GM12878 (cell line): ENCODE measurements around the gene NDUFB2. TPM values are rescaled to one million over a fixed set of nuclear protein-coding genes. Genes with fewer than 3 reads are reported as not detected.
A peak's percentile ranks its signal among the peaks of the same experiment; 100 is the strongest.

Source experiments
- ATF7 ChIP-seq: fragments of 450-650 bp; IDR thresholded peaks from 2 replicates; pipeline ENCODE4 v1.6.1; 2016; ENCODE audit warnings: low read depth, mild to moderate bottlenecking
- EED ChIP-seq: sonication (generic); IDR thresholded peaks from 2 replicates; pipeline ENCODE4 v1.6.1; 2016; ENCODE audit warnings: antibody characterized with exemption, low read depth
- HDAC6 ChIP-seq: fragments of 200-600 bp; sonication (generic); IDR thresholded peaks from one replicate; pipeline ENCODE4 v1.8.0; 2017; ENCODE audit warnings: antibody characterized with exemption; ENCODE audit not compliant: unreplicated experiment
- IKZF1 ChIP-seq: fragments of 450-650 bp; conservative IDR thresholded peaks from 2 replicates; pipeline ENCODE4 v1.6.1; 2017; ENCODE audit warnings: antibody characterized with exemption, mild to moderate bottlenecking
- PAX5 ChIP-seq: IDR thresholded peaks from 2 replicates; pipeline ENCODE4 v1.6.1; 2011; ENCODE audit warnings: low read depth, low read length, borderline replicate concordance
- TCF3 ChIP-seq: IDR thresholded peaks from 2 replicates; pipeline ENCODE4 v1.6.1; 2012; ENCODE audit warnings: low read depth, mild to moderate bottlenecking, low read length, borderline replicate concordance; ENCODE audit not compliant: insufficient read depth
- ZNF384 ChIP-seq: IDR thresholded peaks from 2 replicates; pipeline ENCODE4 v1.6.1; 2012; ENCODE audit warnings: low read depth, mild to moderate bottlenecking, low read length, improper control_type of control experiment, borderline replicate concordance
- ZZZ3 ChIP-seq: IDR thresholded peaks from 2 replicates; pipeline ENCODE4 v1.6.1; 2011; ENCODE audit warnings: low read depth; ENCODE audit not compliant: control insufficient read depth, insufficient read length
- polyA plus RNA-seq, 11 experiments: library from polyadenylated mRNA; depleted of rRNA in 4 of 11; unstranded in 6 of 11; stranded (reverse) in 5 of 11; fragments of >200 nt; fragmentation: Nextera tagmentation in 4 of 11; fragmentation: Illumina TruSeq in 1 of 11; extraction: Ambion mirVana in 4 of 11; extraction: Trizol in 1 of 11; gene quantifications; 1 replicate in 1 of 11; 2 replicates in 10 of 11; pipeline versions ENCODE4 v1.2.1 to v1.2.3, GENCODE V29; 2011 to 2016; ENCODE audit warnings: inconsistent platforms in 2 of 11, missing spikeins in 2 of 11, low read depth in 1 of 11
- total RNA-seq, 4 experiments: library from RNA; depleted of rRNA in 3 of 4; stranded (reverse); fragments of >200 nt in 3 of 4; fragmentation: Illumina TruSeq in 1 of 4; extraction: Trizol in 1 of 4; gene quantifications; 2 replicates each; pipeline versions ENCODE4 v1.2.1 to v1.2.3, GENCODE V29; 2013 to 2021
- TF ChIP-seq, protein P1 (sequence below): fragments of 450-650 bp; IDR thresholded peaks from 2 replicates; pipeline ENCODE4 v1.6.1; 2017; ENCODE audit warnings: mild to moderate bottlenecking, moderate library complexity
- TF ChIP-seq, protein P2 (sequence below): IDR thresholded peaks from 2 replicates; pipeline ENCODE4 v1.6.1; 2011; ENCODE audit warnings: mild to moderate bottlenecking, low read depth, low read length, moderate library complexity; ENCODE audit not compliant: insufficient replicate concordance
- TF ChIP-seq, protein P3 (sequence below): fragments of 450-650 bp; formaldehyde crosslinking; IDR thresholded peaks from 2 replicates; pipeline ENCODE4 v1.5.0; 2022; ENCODE audit warnings: mild to moderate bottlenecking, missing genetic modification characterization

Gene NDUFB2
- total and polyA plus RNA-seq, 10 of the 15 experiments (the other 5 are each of a cell fraction or from before 2014, with no cell fraction given): 109 to 1,236 (median 323) TPM

DNA sequence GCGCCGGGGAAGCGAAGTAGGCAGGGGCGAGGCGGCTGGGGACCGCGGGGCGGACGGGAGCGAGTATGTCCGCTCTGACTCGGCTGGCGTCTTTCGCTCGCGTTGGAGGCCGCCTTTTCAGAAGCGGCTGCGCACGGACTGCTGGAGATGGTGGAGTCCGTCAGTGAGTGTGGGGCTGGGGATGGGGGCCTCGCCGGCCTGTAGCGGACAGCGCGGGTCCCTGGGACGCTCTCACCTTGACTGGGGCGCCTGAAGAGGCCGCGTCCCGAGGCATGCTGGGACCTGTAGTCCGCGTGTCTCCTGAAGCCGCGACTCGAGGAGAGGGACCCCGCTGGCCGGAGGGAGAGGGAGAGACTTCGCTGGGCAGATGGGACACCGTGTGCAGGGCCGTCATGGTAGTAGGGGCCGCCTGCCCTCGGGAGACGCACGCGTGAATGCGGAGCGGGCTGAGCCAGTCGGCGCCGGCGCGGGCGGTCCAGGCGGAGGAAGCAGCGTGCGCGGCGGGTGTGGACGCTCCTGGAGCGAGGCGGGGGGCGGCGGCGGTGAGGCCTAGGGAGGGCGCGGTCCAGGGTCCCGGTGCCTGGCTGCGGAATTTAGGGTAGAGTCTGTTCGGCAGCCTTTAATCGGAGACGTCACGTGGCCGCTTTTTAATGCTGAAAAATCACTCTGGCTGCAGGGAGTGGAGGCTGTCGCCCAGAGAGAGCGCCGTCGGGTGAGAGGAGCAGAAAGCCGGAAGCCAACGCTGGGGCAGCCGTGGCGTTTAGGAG lies at the start of gene NDUFB2 (continued):
- TF ChIP-seq, protein P1, sequence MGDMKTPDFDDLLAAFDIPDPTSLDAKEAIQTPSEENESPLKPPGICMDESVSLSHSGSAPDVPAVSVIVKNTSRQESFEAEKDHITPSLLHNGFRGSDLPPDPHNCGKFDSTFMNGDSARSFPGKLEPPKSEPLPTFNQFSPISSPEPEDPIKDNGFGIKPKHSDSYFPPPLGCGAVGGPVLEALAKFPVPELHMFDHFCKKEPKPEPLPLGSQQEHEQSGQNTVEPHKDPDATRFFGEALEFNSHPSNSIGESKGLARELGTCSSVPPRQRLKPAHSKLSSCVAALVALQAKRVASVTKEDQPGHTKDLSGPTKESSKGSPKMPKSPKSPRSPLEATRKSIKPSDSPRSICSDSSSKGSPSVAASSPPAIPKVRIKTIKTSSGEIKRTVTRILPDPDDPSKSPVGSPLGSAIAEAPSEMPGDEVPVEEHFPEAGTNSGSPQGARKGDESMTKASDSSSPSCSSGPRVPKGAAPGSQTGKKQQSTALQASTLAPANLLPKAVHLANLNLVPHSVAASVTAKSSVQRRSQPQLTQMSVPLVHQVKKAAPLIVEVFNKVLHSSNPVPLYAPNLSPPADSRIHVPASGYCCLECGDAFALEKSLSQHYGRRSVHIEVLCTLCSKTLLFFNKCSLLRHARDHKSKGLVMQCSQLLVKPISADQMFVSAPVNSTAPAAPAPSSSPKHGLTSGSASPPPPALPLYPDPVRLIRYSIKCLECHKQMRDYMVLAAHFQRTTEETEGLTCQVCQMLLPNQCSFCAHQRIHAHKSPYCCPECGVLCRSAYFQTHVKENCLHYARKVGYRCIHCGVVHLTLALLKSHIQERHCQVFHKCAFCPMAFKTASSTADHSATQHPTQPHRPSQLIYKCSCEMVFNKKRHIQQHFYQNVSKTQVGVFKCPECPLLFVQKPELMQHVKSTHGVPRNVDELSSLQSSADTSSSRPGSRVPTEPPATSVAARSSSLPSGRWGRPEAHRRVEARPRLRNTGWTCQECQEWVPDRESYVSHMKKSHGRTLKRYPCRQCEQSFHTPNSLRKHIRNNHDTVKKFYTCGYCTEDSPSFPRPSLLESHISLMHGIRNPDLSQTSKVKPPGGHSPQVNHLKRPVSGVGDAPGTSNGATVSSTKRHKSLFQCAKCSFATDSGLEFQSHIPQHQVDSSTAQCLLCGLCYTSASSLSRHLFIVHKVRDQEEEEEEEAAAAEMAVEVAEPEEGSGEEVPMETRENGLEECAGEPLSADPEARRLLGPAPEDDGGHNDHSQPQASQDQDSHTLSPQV: no peak
- TF ChIP-seq, protein P2, sequence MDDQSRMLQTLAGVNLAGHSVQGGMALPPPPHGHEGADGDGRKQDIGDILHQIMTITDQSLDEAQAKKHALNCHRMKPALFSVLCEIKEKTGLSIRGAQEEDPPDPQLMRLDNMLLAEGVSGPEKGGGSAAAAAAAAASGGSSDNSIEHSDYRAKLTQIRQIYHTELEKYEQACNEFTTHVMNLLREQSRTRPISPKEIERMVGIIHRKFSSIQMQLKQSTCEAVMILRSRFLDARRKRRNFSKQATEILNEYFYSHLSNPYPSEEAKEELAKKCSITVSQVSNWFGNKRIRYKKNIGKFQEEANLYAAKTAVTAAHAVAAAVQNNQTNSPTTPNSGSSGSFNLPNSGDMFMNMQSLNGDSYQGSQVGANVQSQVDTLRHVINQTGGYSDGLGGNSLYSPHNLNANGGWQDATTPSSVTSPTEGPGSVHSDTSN: peak; percentile 85
- TF ChIP-seq ATF7: no peak
- TF ChIP-seq HDAC6: no peak
- TF ChIP-seq IKZF1: peak; percentile 98
- TF ChIP-seq PAX5: no peak
- no peak for TF ChIP-seq TCF3
- no peak for TF ChIP-seq EED
- no peak for TF ChIP-seq ZZZ3
- TF ChIP-seq, protein P3, sequence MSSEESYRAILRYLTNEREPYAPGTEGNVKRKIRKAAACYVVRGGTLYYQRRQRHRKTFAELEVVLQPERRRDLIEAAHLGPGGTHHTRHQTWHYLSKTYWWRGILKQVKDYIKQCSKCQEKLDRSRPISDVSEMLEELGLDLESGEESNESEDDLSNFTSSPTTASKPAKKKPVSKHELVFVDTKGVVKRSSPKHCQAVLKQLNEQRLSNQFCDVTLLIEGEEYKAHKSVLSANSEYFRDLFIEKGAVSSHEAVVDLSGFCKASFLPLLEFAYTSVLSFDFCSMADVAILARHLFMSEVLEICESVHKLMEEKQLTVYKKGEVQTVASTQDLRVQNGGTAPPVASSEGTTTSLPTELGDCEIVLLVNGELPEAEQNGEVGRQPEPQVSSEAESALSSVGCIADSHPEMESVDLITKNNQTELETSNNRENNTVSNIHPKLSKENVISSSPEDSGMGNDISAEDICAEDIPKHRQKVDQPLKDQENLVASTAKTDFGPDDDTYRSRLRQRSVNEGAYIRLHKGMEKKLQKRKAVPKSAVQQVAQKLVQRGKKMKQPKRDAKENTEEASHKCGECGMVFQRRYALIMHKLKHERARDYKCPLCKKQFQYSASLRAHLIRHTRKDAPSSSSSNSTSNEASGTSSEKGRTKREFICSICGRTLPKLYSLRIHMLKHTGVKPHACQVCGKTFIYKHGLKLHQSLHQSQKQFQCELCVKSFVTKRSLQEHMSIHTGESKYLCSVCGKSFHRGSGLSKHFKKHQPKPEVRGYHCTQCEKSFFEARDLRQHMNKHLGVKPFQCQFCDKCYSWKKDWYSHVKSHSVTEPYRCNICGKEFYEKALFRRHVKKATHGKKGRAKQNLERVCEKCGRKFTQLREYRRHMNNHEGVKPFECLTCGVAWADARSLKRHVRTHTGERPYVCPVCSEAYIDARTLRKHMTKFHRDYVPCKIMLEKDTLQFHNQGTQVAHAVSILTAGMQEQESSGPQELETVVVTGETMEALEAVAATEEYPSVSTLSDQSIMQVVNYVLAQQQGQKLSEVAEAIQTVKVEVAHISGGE (CRISPR knock-in tag): no peak
- TF ChIP-seq ZNF384: no peak
- TF ChIP-seq, all 136 proteins: peak for 43
